GM18505 (cell line): ENCODE measurements around the gene CENPM.
A peak's percentile ranks its signal among the peaks of the same experiment; 100 is the strongest.

Experiments used
- ATAC-seq: cut with Tn5 transposase; IDR thresholded peaks from one replicate; pipeline ENCODE4 v1.9.1; 2021; ENCODE audit not compliant: unreplicated experiment
- POLR2A ChIP-seq: IDR thresholded peaks from 4 replicates; pipeline ENCODE4 v1.6.1; 2011; ENCODE audit warnings: borderline replicate concordance; ENCODE audit not compliant: insufficient read depth, insufficient read length; ENCODE audit errors: extremely low read depth

Gene CENPM

DNA sequence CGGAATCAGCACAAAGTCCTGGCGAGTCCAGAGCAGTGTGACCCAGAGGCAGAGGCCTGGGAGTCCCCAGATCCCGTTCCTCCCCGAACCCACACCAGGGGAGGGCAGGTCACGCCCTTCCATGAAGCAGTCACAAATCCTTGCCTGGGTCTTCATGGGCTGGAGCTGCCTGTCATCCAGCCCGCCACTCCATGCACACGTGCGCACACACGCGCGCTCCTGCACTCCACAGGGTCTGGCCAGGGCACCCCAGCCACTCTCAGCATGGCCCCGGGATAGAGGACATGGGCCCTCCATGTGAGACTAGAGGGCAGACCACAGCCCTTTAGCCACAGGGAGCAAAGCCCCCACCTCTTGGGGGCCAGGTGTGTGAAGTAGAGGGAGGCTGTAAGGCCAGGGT is 14.6 kb downstream of the CENPM start:
- no peak for ATAC-seq
- TF ChIP-seq POLR2A: no peak

DNA sequence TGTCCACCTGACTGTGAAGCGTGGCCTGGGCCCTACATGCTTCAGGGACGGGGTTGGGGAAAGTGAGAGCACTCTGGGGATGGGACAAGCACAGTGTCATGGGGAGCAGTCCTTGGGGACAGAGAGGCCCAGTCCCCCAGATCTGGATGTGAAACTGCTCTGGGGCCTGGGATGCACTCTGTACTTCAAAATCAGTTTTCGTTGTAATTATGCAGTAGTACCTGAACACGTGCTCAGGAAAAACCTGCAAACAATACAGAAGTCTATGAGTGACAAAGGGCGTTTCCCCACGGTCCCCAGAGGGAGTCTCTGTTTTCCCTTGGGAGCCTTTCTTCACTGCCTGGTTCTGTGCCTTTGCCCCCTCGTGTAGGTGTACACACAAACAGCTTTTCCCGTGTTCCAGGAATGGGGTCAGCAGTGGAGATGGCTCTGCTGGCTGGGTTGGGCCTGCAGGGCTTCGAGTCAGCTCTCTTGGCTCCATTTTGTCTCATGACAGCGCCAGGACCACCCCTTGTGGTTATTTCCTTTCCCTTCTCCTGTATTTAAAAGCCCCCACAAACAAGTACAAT is 15.2 kb downstream of the CENPM start:
- no peak for ATAC-seq
- TF ChIP-seq POLR2A: peak; percentile 47

- no peak for TF ChIP-seq POLR2A
- ATAC-seq: no peak
Measured at GRCh38 chr22:41929418-41929810, 17.5 kb downstream of the CENPM start.

DNA sequence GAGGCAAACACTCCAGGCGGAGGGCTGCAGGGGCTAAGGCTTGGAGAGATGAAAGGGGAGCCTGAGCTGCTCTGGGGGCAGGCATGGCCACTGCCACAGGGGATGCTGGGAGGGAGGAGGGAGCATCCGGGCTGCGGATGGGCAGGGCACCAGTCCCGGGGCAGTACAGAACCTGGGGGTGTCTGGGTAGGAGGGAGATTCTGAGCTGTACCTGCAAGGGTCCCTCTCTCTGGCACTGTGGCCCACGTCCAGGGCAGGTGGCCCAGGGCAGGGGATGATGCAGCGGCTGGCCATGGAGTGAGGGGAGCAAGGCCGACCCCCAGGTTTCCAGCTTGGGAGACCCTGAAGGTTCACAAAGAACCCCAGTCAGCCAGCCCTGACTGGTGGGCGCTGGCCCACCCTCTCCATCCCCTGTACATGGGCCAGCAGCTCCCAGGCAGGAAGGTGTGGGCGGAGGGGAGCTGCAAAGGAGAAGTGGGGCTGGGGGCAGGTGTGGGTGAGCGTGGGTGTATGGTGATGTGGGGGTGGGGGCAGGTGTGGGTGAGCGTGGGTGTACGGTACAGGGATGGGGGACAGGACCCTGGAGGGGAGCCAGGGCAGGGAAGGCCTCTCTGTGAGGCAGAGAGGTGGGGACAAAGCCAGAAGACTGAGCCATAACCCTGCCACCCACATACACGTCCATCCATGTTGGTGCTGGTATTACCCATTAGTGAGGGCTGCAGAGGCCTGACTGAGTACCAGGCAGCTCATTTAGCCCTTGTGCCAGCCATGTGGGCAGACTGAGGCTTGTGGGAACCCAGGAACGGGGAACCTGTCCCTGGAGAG is 18.1 kb downstream of the CENPM start:
- peak; percentile 30 for TF ChIP-seq POLR2A
- no peak for ATAC-seq

DNA sequence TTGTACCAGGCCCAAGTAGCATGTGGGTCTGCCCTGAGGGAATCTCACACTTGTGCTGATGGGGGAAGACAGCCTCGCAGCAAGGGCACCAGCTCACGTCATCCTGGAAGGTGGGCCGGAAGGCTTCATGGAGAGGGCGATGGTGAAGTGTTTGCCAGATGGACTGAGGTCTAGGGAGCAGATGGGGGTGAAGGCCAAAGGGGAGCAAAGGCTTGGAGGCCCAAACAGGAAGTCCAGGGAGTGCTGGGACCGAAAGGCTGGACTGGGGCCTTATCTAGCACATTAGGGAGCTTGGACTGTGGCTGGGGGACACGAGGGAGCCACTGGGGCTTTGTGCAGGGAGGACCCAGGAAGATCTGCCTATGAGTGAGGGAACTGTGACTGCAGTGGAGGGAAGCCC is 19.1 kb downstream of the CENPM start:
- no peak for ATAC-seq

GRCh38 chr22:41925783-41926460 is 21.0 kb downstream of the CENPM start:
- peak; percentile 36 for ATAC-seq
- TF ChIP-seq POLR2A: peak; percentile 35

More for the DNA sequence above, 19.1 kb downstream of the CENPM start:
- TF ChIP-seq POLR2A: peak; percentile 30

DNA sequence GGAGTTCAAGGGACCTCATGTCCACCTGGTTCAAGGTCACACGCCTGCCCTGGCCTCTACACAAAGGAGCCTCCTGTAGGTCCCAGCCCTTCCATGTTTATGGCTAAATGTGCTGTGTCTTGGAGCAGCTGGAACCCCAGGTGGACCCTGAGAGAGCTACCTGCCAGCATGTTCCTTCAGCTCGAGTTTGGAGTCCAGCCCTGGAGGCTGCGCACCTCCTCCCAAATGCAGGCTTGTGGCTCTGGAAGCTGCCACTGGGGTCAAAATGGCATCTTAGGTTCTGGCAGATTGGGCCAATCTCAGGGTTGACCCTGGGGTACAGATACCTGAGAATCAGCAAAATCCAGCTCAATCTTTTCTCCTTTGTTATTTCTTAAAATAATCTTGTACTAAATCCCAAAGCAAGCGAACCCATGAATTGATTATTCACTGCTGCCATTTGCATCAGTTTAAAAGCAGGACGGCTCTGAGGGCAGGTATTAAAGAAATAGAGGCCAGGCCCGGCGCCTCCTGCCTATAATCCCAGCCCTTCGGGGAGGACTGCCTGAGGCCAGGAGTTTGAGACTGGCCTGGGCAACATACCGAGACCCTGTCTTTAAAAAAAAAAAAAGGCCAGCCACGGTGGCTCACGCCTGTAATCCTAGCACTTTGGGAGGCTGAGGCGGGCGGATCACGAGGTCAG is 23.2 kb downstream of the CENPM start:
- no peak for ATAC-seq

GRCh38 chr22:41922940-41923594 is 23.9 kb downstream of the CENPM start:
- no peak for ATAC-seq
- TF ChIP-seq POLR2A: no peak

More for the DNA sequence above, 23.2 kb downstream of the CENPM start:
- no peak for TF ChIP-seq POLR2A

DNA sequence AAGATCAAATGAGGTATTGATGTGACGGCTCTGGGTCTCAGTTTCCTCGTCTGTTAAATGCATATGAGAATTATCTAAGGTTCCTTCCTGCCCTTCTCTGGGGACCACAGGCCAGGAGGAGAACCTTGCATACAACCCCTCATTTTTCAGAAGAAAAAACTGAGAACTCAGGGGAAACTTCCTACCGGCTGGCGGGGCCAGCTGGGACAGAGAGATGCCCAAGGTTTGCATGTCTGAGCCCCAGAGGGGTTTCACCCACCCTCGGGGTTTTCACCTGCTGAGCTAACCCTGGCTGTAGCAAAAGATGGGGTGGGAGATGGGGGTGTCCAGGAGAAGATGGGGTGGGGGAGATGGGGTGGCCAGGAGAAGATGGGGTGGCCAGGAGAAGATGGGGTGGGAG is 24.6 kb downstream of the CENPM start:
- TF ChIP-seq POLR2A: no peak
- no peak for ATAC-seq

DNA sequence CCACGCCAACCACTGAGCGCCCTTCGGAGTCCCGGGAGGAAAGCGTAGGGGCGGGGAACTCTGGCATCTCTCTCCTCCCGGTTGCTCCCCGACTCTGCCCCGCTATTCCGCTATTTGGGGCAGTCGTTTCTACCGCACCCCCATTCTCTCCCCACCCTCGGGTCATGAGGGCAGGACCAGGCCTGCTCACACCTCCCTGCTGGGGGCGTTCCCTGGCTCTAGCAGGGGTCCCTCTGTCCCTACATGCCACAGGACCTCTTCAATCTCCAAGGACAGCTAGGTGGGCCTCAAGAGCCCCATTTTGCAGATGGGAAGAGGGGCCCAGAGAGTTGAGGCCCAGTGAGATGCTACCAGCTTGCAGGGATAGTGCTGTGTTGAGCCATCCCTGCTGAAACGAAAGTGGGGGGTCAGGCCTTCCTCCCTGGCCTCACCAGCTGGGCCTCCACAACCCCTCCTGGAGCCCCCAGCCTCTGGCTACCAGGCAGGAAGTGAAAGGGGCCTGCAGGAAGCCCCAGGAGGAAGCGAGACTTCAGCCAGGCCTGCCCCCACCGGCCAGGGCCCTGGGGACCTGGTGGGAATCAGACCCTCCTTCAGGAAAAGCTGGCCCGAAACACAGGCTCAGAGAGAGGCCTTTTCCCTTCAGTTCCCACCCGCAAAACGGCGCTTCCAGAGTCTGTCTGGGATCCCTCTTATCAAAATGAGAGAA is 26.5 kb downstream of the CENPM start:
- peak; percentile 19 for ATAC-seq
- TF ChIP-seq POLR2A: no peak

- ATAC-seq: peak; percentile 46
Measured at GRCh38 chr22:41919357-41920224, 27.4 kb downstream of the CENPM start.

DNA sequence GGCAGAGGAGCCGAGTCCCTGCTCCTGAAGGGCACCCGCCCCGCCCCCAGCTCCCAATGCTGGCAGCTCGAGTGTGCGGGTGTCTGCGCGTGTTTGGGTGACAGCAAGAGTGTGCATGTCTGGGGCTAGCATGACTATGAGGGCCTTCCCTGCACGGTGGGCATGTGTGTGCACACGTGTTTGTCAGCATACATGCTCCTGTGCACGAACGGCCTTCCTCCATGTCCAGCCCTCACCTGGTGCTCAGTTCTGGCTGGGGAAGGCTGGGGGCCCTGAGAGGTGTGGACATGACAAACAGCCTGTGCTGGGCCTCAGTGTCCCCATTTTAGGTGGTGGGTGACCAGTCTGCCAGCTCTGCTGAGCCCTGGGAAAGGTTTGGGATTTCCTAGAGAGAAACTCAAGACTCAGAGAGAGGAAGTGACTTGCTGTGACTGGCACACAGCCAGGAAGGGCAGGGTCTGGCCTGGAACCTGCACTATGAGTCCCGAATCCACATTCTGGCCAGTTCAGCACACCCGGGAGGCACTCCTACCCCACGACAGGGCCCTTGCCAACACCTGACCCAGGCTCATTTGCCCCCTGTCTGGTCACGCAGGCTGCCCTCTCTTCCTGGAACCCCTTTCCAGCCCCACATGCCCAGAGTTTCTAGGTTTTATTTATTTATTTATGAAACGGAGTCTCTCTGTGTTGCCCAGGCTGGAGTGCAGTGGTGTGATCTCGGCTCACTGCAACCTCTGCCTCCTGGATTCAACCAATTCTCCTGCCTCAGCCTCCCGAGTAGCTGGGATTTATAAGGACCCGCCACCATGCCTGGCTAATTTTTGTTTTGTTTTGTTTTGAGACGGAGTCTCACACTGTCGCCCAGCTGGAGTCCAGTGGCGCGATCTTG is 28.8 kb downstream of the CENPM start:
- peak; percentile 17 for TF ChIP-seq POLR2A
- no peak for ATAC-seq

More at GRCh38 chr22:41919357-41920224, 27.4 kb downstream of the CENPM start:
- peak; percentile 69 for TF ChIP-seq POLR2A
